GM06990 (cell line): ENCODE results near the gene UNC13D.

Experiments used
- DNase-seq: peaks from one replicate; pipeline ENCODE4 v3.0.0-alpha.2; 2011; ENCODE audit not compliant: insufficient read length; ENCODE audit errors: extremely low read depth
- H3K27me3 ChIP-seq: replicated peaks from 2 replicates; pipeline ENCODE4 v1.6.0; 2011; ENCODE audit warnings: low read length; ENCODE audit not compliant: control insufficient read depth, insufficient read depth
- H3K36me3 ChIP-seq: 2 replicates; pipeline ENCODE4 v1.5.1; 2011; ENCODE audit warnings: low read length; ENCODE audit not compliant: control insufficient read depth, insufficient read depth
- H3K4me3 ChIP-seq: replicated peaks from 2 replicates; pipeline ENCODE4 v1.5.1; 2011; ENCODE audit warnings: low read depth, mild to moderate bottlenecking, control low read depth, low read length
- CTCF ChIP-seq: IDR thresholded peaks from 2 replicates; pipeline ENCODE4 v1.5.1; 2011; ENCODE audit warnings: low read length, control low read depth, mild to moderate bottlenecking, inconsistent platforms; ENCODE audit not compliant: insufficient read depth, poor library complexity, severe bottlenecking

The UNC13D gene

GRCh38 chr17:75809631-75810111 lies 34.5 kb downstream of the UNC13D start:
- Histone ChIP-seq H3K4me3 (no peak overlapping the region), H3K27me3 (no peaks in the 10 kb centered on the region), H3K36me3 (peaks cover 28% of the 10 kb centered on the region)
- no peak for TF ChIP-seq CTCF
- no peak for DNase-seq

GRCh38 chr17:75808905-75809621 lies 35.1 kb downstream of the UNC13D start:
- no peak for DNase-seq

GRCh38 chr17:75808549-75808904 lies 35.7 kb downstream of the UNC13D start:
- Histone ChIP-seq H3K4me3 (no peak overlapping the region), H3K36me3 (peaks cover 23% of the 10 kb centered on the region), H3K27me3 (no peaks in the 10 kb centered on the region)
- no peak for TF ChIP-seq CTCF
- no peak for DNase-seq

More at GRCh38 chr17:75808905-75809621, 35.1 kb downstream of the UNC13D start:
- no peak for TF ChIP-seq CTCF
- no peaks in the 10 kb centered on the region for H3K27me3 ChIP-seq
- no peak overlapping the region for H3K4me3 ChIP-seq
- H3K36me3 ChIP-seq: peaks cover 28% of the 10 kb centered on the region

- TF ChIP-seq CTCF: no peak
- no peaks in the 10 kb centered on the region for H3K27me3 ChIP-seq
- no peak for DNase-seq
- H3K36me3 ChIP-seq: peaks cover 16% of the 10 kb centered on the region
- no peak overlapping the region for H3K4me3 ChIP-seq
Observed at GRCh38 chr17:75807861-75808260, 36.3 kb downstream of the UNC13D start.

GRCh38 chr17:75806822-75807500 lies 37.2 kb downstream of the UNC13D start:
- no peak overlapping the region for H3K4me3 ChIP-seq
- H3K36me3 ChIP-seq: peaks cover 10% of the 10 kb centered on the region
- no peak for DNase-seq
- TF ChIP-seq CTCF: no peak
- no peaks in the 10 kb centered on the region for H3K27me3 ChIP-seq
